ENCODE measurements around the gene ELOA2. TPM values are rescaled to one million over a fixed set of nuclear protein-coding genes. Genes with fewer than 3 reads are reported as not detected.

ELOA2 gene
- total and polyA plus RNA-seq, 9 donors = not detected

GRCh38 chr18:47054369-47054768 is 18.9 kb upstream of the ELOA2 start:
- Histone ChIP-seq H3K4me3 (no peak overlapping the region), H3K9me3 (no peaks in the 10 kb centered on the region), H3K27me3 (no peaks in the 10 kb centered on the region), H3K4me1 (ENCODE audit: insufficient read depth) (no peaks in the 10 kb centered on the region), H3K36me3 (no peaks in the 10 kb centered on the region), H3K27ac (no peak overlapping the region)
- intact Hi-C loops (cut with DNase I) = no loop called here
- no peak for DNase-seq
- WGBS, 3 donors = 80 to 84% (median 83%) methylated on average over 5 of the region's 5 CpGs
- TF ChIP-seq POLR2A (IDR thresholded peaks at IDR 0.05) (no peak), EP300 (IDR thresholded peaks at IDR 0.05) (no peak), CTCF (IDR thresholded peaks at IDR 0.05) (no peak)

DNA sequence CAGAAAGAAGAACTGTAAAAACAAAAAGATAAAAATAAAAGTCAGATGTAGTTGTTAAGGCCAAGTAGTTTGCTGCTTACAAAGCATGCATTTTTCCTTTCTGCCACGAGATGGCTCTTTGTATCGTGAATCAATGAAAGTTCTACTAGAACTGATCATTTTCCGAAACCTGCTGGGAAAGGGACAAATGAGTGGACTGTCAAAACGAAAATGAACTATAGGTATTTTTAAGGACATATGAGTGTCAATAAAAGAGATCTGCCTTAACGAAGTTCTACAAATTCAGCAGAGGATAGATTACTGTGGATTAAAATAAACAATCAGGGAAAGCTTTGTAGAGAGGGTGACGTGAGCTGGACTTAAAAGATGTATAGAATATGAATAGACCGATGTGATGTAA is 15.0 kb upstream of the ELOA2 start:
- TF ChIP-seq CTCF (IDR thresholded peaks at IDR 0.05) (peak in 1 of 3 donors; percentile 24), EP300 (IDR thresholded peaks at IDR 0.05) (no peak), POLR2A (IDR thresholded peaks at IDR 0.05) (no peak)
- no peak overlapping the region for H3K27ac ChIP-seq
- H3K36me3 ChIP-seq = no peaks in the 10 kb centered on the region
- H3K9me3 ChIP-seq = no peaks in the 10 kb centered on the region
- no peak for DNase-seq
- intact Hi-C loops (cut with DNase I) = no loop called here
- no peak overlapping the region for H3K4me3 ChIP-seq
- no peaks in the 10 kb centered on the region for H3K27me3 ChIP-seq
- WGBS, 3 donors = 31 to 36% (median 33%) methylated on average over 7 of the region's 7 CpGs
- no peaks in the 10 kb centered on the region for H3K4me1 ChIP-seq (ENCODE audit: insufficient read depth)

- no peak overlapping the region for H3K4me3 ChIP-seq
- no peak for TF ChIP-seq CTCF (IDR thresholded peaks at IDR 0.05)
- no peak for TF ChIP-seq EP300 (IDR thresholded peaks at IDR 0.05)
- TF ChIP-seq POLR2A (IDR thresholded peaks at IDR 0.05) = no peak
- no peaks in the 10 kb centered on the region for H3K4me1 ChIP-seq (ENCODE audit: insufficient read depth)
- no peaks in the 10 kb centered on the region for H3K36me3 ChIP-seq
- intact Hi-C loops (cut with DNase I) = no loop called here
- no peaks in the 10 kb centered on the region for H3K27me3 ChIP-seq
- 75 to 96% (median 93%) methylated on average over 6 of the region's 6 CpGs for WGBS, 3 donors
- no peak for DNase-seq
- no peaks in the 10 kb centered on the region for H3K9me3 ChIP-seq
- no peak overlapping the region for H3K27ac ChIP-seq
Measured at GRCh38 chr18:47040982-47041381, 5.6 kb upstream of the ELOA2 start.

DNA sequence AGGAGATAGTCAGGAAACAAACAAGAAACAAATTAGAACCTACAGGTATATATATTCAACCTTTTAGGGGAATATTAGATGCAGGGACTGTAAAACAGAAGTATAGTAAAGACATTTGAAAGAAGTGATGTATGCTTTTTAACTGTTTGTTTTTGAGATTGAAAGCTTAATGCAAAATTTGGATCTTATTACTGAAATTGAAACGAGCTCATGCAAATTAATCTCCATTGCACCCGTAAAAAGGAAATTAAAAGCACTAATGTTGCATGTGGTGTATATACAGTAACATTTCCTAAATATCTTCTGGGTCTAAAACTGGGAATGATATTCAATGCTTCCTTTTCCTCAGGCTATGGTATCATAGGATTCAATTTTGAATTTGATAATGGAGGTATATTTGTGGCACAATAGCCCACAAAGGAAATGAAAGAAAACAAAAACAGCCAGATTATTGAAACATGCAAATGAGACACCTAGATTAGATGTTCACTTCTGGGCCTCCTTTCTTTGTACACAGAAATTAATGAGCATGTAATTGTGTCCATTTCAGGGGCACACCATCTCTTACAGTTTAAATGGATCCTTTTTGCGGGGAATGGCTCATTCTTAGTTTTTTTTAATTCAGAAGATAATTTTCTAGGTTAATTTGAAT is 1.6 kb upstream of the ELOA2 start:
- no peaks in the 10 kb centered on the region for H3K27me3 ChIP-seq
- H3K4me3 ChIP-seq = no peak overlapping the region
- WGBS, 3 donors = 89 to 93% (median 93%) methylated on average over 3 of the region's 3 CpGs
- intact Hi-C loops (cut with DNase I) = no loop called here
- no peak for DNase-seq
- TF ChIP-seq CTCF (IDR thresholded peaks at IDR 0.05) (no peak), EP300 (IDR thresholded peaks at IDR 0.05) (no peak), POLR2A (IDR thresholded peaks at IDR 0.05) (no peak)
- H3K36me3 ChIP-seq = no peaks in the 10 kb centered on the region
- H3K4me1 ChIP-seq (ENCODE audit: insufficient read depth) = no peaks in the 10 kb centered on the region
- no peak overlapping the region for H3K27ac ChIP-seq
- no peaks in the 10 kb centered on the region for H3K9me3 ChIP-seq

Measured in ovary (tissue), 9 donors.